ENCODE measurements around the gene FEM1C.

- TF ChIP-seq EZH2 (IDR thresholded peaks at IDR 0.05; ENCODE audit: insufficient read depth, poor library complexity, severe bottlenecking), result no peak
- no peak for TF ChIP-seq EZH2phosphoT487 (IDR thresholded peaks at IDR 0.05; ENCODE audit: insufficient read depth, low read depth)
These were observed 12.1 kb downstream of the FEM1C start for GRCh38 chr5:115532517-115532916.

Data from GM23248 (cell line).